NCI-H146 treated with DMSO at 0.1 percent for 48 hours (cell line): ENCODE measurements around the gene WDFY2.
"Not testable (repeated sequence)": the region's sequence is repeated elsewhere in the genome, so short reads cannot be mapped to it uniquely, and the experiment has no call there.

Source experiments
- DNase-seq: peaks from one replicate; lab custom pipeline; 2025; ENCODE audit not compliant: unreplicated experiment; lab: John Stamatoyannopoulos, UW

The WDFY2 gene

GRCh38 chr13:51562011-51562671, 22.1 kb upstream of the WDFY2 start:
- no peak for DNase-seq

GRCh38 chr13:51564252-51564651, 20.0 kb upstream of the WDFY2 start:
- DNase-seq, result no peak

- no peak for DNase-seq
Observed at GRCh38 chr13:51564671-51565070, 19.6 kb upstream of the WDFY2 start.

DNA sequence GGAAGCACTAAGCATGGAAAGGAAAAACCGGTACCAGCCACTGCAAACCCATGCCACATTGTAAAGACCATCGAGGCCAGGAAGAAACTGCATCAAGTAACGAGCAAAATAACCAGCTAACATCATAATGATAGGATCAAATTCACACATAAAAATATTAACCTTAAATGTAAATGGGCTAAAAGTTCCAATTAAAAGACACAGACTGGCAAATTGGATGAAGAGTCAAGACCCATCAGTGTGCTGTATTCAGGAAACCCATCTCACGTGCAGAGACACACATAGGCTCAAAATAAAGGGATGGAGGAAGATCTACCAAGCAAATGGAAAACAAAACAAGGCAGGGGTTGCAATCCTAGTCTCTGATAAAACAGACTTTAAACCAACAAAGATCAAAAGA, 15.3 kb upstream of the WDFY2 start:
- DNase-seq, result not testable (repeated sequence)

DNA sequence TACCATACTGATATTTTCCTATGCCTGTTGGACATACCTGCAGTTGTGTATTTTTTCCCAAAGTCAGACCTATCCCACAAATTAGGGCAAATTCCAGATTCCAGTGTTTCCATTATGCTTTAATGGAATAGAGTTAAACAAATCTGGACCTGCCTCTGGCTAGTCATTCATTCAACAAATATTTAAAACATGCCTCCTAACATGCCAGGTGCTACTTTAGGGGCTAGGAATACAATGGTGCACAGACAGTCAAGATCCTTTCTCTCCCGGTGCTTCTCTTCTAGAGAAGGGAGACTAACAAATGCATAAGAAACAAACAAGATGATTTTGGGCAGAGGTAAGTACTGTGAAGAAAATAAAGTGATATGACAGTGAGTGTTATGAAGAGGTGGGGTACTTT, 7.5 kb upstream of the WDFY2 start:
- no peak for DNase-seq

GRCh38 chr13:51577690-51578089, 6.6 kb upstream of the WDFY2 start:
- no peak for DNase-seq

GRCh38 chr13:51579676-51580075, 4.6 kb upstream of the WDFY2 start:
- no peak for DNase-seq

DNA sequence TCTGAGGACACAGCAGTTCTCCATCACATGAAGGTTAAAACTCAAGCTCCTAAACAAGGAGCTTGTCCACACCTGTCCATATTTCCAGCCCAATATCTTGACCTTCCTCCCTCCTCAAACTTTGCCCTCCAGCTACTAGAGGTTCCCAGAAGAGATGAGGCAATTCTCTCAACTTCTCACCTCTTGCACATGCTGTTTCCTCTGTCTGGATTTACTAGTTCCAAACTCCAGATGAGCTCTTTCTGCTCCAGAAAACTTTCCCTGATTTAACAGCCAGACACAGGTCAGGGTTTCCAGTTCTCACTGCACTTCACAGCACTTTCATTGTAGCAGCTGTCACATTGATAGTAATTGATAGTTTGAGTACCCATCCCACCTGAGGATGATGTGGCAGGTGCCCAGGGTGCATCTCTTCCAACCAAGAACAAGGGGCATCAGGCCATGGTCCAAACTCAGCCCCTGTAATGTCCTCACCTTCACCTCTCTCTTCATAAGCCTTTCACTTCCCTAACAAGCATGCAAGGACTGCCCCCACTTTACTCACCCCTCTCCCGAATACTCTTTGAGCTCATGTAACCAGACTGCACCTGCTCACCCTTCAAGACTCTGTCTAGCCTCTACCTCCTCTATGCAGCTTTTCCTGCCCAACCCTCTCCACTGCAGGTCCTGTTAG, 3.0 kb upstream of the WDFY2 start:
- DNase-seq, result no peak

DNA sequence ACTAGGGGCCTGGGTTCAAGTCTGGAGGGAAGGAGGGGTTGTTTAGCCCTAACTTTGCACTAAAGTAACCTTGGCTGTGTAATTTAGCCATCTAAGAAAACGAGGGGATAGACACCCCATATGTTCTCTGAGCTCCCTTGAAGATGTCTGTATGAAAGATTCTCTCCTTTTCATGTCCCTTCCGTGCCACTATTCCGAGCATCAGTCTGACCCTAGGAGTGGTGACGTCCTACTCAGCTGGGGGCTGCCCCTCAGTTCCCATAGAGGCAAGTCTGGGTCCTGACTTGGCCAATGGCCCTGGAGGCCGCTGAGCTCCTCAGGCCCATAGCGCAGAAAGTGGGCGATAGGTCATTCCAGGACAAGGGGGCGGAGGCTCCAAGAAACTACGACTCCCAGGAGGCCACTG, 790 bp upstream of the WDFY2 start:
- DNase-seq, result no peak

GRCh38 chr13:51584731-51585672, 740 bp downstream of the WDFY2 start:
- peak; percentile 60 for DNase-seq

- DNase-seq, result no peak
Observed at GRCh38 chr13:51585696-51586095, 1.4 kb downstream of the WDFY2 start.

DNA sequence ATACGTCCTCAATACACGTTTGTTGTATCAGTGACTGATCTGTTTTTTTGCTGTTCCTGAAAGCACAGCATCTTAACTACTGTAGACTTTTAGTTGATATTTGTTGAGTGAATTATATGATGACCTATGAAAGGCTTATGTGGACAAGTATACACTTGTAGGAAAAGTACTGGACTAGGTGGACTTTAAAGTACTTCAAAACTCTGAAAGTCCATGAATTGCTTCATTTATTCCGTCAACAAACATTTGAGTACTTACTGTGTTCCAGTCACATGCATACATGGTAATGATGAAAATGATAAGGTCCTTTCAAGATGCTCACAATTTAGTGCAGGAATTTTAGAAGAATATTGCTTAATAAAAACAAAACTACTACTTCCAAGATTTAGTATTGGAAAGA, 3.1 kb downstream of the WDFY2 start:
- no peak for DNase-seq

DNA sequence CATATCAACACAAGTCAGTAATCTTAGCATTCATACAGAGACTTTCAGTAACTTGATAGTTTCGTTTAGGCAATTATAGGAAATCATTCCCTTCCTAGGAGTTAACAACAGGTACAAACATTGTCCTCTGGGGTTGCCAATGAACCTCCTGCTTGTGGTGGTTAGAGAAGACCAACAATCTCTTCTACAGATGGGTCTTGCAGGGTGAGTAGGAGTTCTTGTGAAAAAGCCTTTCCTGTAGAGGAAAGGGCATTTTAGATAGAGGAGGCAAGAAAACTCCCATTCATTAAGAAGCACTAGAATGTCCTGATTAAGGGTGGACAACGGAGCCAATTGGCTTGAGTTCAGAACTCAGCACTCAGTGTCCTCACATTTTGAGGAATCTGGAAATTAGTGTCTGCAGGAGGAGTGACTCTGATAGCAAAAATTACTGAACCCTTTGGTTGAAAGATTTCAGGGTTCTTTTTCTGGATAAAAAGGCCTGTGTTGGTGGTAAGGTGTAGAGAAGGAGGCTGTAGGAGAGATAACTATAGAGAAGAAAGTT, 4.2 kb downstream of the WDFY2 start:
- no peak for DNase-seq

DNA sequence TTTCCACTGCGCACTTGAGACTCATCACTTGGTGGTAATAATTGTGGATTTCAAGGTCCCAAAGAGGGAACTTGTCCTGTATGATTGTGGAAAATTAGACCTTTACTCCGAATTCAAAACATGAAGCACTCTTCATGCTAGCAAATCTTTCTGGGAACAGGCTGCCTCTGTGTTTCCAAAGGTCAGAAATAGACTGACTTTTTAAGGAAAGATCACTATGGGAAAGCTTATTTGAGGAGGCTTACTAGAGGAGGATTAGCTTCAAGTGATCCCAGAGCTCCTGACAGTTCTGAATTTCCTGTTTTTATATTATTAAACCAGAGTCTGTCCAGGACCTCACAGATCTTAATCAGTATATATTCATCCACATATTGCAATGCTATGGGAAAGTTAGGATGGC, 5.5 kb downstream of the WDFY2 start:
- DNase-seq, result no peak

GRCh38 chr13:51590231-51590970, 6.1 kb downstream of the WDFY2 start:
- no peak for DNase-seq

- DNase-seq, result no peak
Observed at GRCh38 chr13:51590971-51591627, 6.8 kb downstream of the WDFY2 start.

DNA sequence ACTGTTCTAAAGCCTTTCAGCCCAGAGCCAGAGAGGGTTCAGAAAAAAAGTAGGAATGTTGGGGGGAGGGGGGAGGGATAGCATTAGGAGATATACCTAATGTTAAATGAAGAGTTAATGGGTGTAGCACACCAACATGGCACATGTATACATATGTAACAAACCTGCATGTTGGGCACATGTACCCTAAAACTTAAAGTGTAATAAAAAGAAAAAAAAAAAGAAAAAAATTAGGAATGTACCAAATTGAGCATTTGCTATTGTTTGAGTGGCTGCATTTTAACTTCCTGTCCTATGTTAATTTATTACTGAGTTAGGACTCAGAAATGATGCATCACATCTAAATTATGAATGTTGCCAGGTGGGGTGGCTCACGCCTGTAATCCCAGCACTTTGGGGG, 7.7 kb downstream of the WDFY2 start:
- not testable (repeated sequence) for DNase-seq

DNA sequence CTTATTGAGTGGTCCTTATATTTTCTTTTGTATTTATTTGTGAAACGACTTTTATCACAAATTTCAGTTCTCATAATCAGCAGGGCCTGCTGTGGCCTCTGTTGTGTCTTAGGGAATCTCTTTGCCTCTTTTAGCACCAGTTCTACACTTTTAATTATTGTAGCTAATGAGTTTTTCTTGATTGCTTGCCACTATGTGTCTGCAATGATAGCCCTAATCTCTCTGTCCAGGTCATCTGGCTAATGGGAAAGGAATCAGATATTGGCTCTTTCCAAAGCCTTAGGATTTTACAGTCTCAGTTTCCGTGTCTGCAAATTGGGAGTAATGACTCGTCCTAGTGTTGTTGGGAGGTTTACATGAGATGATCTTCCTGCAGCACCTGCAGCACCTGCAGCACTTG, 10.2 kb downstream of the WDFY2 start:
- DNase-seq, result no peak

DNA sequence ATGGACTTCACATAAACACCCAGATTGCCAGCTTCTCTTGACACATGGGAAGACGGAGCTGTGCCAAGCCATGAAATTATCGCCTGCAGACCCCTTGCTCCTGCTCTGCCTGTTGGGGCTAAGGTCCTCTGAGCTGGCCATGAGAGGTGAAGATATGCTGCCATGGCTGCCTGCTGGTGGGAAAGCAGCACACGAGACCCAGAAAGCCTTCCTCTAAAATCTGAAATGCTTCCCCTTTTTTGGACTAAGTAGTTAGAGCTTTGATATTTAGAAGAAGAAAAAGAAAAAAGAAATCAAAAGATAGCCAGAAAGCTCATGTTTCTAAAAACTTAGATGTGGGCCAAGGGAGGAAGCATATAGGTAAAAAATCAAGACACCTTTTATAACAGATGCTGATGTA, 11.2 kb downstream of the WDFY2 start:
- no peak for DNase-seq

DNA sequence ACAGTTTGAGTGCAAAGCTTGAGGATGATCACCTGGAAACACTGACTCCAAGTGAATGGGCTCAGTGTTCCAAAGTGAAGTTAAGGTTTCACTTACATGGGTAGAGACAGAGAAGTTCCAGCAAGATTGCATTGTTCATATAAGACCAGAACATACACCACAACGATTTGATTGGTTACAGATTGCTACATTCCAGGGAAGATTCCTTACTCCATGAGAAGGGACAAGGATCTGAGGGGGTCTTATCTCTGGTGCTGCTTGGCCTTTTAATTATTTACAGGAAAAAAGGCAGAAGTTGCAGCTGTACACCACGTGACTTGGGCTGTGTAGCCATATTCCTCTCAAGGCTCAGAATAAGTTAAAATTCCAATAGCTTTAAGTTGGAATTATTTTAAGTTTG, 12.3 kb downstream of the WDFY2 start:
- DNase-seq, result no peak
